Measurements from ENCODE around the gene OR51D1.
A peak's percentile ranks its signal among the peaks of the same experiment; 100 is the strongest.

OR51D1 gene, protein sequence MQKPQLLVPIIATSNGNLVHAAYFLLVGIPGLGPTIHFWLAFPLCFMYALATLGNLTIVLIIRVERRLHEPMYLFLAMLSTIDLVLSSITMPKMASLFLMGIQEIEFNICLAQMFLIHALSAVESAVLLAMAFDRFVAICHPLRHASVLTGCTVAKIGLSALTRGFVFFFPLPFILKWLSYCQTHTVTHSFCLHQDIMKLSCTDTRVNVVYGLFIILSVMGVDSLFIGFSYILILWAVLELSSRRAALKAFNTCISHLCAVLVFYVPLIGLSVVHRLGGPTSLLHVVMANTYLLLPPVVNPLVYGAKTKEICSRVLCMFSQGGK

DNA sequence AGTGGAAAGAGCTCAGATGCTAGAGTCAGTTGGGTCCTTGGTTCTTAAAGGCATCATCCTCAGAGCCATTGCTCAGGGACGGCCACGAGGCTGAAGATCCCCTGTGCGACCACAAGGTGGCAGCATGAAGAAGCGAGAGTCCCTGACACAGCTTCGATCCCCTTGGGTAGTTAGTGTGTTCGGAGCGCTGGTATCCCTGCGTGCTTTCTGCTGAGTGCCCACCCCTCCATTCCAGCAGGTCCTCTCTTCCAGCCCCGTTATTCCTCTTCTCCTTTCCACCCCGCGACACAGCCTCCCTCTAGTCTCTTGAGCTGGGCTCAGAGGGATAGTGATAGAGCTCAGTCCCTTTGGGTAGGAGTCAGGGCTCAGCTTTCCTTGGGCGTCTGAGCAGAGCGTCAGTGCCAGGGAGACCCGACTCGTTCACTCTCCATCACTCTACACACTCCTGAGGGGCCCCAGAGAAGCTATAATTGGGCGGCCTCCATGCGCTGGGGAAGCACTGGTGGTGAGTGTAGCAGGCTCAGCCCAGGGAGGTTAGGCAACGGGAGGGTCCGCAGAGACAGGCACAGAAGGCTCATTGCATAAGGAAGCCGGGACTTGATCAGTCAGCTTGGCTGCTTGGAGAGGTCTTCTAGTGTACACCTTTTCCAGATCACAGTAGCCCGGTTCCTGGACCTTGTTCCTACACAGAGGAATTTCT is at the start of gene OR51D1:
Gene OR51D1, plus strand, starts transcription at position 516 of the 700 bp plus-strand sequence. CDS start 2,314 bp downstream, outside the sequence.
- peak; percentile 50 for DNase-seq

- DNase-seq, result no peak
Observed at GRCh38 chr11:4589017-4589416, 48.3 kb upstream of the OR51D1 start.

- DNase-seq, result no peak
Observed at GRCh38 chr11:4593739-4594138, 43.5 kb upstream of the OR51D1 start, which contains the start of gene OR52I1. OR52I1 (plus strand) TSS chr11:4594039; CDS start chr11:4594039, 0 bp downstream.

GRCh38 chr11:4605057-4605456 is 32.2 kb upstream of the OR51D1 start:
- no peak for DNase-seq

DNA sequence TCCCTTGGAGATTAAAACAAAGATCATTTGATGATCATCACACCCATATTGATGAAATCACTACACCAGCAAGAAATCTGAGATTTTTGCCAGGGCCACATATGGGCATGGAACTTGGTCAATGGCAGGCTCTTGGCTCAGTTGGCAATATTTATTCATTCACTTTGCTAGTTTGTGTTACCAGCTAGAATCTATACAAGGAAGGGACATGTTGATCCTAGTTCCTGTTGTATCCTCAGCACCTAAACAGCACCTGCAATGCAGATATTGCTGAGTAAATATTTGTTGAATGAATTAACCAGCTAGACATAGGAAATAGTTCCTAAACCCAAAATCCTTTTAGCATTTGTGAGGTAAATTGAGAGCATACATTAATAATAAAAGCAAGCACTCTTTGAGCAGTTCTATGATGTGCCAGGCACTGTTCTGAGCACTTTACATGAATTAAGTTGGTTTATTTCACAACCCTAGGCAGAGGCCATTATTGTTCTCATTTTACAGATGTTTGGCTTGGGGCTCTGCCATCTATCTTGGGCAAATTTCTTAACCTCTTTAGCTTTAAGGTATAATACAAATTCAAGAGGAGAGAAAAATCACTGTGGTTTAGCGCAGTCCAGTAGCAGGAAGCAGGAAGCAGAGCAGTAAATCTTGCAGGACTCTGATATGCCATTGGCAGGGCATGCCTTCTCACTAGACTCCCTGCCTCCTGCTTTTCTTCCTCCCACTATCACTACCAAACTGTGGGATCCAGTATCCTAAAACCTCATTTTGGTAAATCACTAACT is 30.9 kb upstream of the OR51D1 start:
- no peak for DNase-seq

GRCh38 chr11:4607096-4607495 is 30.2 kb upstream of the OR51D1 start:
- no peak for DNase-seq

DNA sequence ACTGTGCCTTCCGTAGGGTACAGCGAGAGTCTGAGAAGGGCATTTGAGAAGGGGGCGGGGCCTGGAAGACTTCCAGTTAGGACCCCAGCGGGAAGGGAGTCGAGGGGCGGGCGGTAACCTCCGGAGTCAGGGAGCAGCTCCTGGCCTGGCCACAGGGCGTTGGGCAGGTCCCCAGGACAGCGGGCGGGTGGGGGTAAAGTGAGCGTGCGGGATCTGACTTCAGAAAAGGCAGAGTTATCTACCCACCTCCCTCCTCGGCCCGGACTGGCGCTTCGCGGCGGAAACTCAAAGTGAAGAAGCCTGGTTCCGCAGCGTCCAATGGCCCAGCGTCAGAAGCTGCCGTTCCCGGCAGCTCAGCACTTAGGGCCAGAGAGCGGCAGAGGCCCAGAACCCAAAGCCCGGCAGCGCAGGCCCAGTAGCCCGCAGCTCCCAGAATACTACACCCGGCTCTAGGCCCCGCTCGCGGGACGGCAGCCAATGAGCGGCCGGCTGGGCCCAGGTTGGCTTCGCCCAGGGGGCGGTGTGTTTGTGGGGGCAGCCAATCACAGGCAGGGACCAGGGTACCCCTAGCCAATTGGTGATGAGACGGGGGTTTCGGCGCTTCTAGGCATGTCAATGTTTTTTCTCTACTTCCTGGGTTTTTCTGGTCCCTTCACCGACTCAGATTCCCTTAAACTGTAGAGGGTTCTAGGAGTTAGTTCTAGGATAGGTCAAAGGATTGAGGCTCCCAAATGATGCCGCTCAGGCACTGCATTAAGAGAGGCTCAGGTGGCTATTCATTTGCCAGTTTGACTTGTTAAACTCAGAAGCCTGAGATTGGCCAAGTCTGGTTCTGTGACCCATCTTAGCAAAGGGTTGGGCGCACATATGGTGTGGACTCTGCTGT is 29.3 kb upstream of the OR51D1 start, which contains the start of gene TRIM68:
Gene TRIM68, minus strand, starts transcription at position 451 of the 886 bp plus-strand sequence. CDS start 2,727 bp downstream, outside the sequence.
- peak; percentile 74 for DNase-seq

DNA sequence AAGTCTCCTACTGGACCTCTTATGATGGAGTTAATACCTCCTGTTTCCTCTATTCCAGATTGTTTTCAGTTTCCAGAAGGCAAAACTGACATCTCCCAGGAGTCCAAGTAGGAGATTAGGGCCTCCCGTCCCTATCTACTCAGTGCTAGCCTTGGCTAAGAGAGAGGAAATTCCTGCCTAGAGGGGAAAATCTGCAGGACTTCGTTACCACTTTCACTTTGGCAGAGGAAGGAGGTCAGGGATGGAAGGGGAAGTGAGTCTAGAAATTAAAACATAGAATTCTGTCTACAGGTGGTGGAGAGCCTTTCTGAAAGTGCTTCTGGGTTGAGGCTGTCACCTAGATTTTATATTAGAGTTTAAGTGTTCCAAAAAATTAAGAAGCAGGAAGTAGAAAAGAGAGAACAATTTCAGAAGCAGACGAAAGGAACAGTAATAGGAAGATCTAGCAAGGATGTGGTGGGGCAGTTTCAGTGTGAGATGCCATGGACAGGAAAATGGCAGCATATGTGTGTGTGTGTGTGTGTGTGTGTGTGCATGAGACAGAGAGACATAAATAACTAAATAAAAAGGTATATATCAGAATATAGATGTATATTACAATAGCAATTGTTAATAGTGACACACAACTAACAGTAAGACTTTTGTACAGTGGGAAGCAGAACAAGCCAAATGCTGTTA is 26.9 kb upstream of the OR51D1 start:
- DNase-seq, result no peak

DNA sequence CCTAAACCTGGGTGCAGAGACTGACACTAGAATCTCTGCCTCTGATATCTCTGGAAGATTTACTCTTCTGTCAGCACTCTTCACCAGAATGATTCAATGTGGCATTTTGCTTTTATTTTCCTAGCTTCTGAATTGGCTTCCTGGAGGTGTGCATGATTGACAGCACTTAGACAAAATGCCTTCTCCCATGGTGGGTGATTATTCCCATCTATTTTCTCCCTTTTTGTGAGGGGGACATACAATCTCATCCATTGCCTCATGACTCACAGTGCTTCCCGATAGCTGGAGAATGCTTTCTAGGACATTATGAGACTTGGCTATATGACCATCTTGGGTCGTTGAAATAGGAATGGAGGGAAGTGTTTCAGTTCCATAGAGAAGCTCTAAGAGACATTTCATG is 25.3 kb upstream of the OR51D1 start:
- no peak for DNase-seq

- no peak for DNase-seq
Observed at GRCh38 chr11:4615856-4616444, 21.3 kb upstream of the OR51D1 start.

DNA sequence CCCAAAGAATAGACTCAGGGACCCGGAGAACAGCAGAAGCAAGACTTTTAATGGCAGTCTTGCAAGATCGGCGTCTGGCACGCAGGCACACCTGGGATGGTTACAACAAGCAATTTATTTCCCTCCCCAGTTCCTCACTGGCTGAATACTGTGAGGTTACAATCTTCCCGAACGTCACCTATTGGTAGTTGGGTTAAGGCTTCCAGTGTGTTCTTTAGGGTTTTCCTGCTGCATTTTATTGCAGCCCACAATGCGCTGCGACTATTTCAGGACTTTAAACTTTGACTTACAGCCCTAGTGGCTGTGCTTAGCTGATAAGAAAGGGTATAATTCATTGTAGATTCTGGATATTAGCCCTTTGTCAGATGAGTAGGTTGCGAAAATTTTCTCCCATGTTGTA is 17.8 kb upstream of the OR51D1 start:
- no peak for DNase-seq

DNA sequence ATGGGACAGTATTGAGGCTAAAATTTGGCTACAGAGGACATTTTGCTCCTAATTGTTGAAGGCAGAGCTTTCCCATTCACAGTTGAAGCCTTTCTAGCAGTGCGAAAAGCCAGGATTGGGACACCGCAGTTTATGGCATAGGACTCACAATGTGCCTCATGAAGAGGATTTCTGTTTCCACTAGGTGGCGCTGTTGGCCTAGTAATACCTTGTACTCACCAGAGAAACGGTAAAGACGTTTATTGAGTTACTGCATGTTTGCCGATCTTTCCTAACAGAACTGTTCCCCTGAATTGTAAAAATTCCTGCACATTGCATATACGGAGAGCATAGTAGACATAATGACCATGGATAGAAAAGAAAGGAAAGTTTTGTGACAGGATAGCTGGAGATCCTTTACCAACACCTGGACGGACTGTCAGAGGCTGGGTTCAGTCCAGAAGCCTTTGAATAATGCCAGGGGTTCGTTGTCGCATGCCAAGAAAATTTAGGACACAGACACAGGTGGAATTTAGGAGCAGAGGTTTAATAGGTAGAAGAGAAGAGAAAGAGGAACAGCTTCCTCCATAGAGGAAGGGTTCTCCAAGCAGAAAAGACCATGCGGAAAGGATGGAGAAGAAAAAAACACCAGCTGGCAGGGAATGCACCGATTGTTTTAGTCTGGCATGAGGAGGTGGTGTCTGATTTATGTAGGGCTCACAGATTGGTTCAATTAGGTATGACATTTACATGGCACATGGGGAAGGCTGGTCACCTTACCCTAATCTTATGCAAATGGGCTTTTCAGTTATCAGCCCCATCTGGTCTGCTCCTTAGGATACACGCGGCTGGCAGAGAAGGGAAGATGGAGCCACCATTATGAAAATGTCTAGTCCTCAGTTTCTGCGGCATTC is 10.8 kb upstream of the OR51D1 start:
- DNase-seq, result peak; percentile 48

DNA sequence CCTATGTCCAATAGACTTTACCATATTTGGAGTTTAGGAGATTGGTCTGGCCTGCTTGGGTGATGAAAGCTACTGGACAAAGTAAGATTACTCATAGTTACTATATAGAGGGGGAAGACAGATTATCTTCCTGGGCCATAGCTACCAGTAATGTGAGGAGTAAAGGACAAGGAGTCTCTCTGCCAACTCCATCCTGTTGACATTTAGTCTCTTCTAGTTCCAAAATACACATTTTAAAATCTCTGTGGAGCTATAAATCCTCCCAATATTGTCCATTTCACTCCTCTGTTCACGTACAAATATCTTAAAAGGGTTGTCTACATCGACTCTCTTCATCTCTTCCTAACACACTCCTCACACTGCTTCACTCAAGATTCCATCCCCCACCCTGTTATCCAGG is 1.1 kb upstream of the OR51D1 start:
- DNase-seq, result no peak

- no peak for DNase-seq
Observed at GRCh38 chr11:4637662-4638047, 378 bp downstream of the OR51D1 start.

DNA sequence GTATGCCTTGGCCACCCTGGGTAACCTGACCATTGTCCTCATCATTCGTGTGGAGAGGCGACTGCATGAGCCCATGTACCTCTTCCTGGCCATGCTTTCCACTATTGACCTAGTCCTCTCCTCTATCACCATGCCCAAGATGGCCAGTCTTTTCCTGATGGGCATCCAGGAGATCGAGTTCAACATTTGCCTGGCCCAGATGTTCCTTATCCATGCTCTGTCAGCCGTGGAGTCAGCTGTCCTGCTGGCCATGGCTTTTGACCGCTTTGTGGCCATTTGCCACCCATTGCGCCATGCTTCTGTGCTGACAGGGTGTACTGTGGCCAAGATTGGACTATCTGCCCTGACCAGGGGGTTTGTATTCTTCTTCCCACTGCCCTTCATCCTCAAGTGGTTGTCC is 2.7 kb downstream of the OR51D1 start:
- no peak for DNase-seq

DNA sequence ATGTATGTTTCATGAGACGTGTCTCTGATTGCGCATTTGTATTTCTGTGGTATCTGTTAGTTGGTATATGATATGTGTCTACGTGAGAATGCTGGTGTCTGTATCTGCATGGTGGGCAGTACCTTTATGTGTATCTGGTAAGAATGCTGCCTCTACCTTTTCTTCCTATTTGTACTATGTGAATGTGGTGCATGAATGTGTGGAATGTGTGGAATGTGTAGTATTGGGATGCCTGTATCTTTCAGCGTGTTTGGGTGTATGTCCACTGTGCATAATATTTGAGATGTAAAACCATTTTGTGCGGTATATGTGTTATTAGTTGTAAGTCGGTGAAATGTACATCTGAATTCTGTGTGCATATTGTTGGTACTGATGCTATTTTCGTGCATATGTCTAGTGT is 4.2 kb downstream of the OR51D1 start:
- DNase-seq, result no peak

DNA sequence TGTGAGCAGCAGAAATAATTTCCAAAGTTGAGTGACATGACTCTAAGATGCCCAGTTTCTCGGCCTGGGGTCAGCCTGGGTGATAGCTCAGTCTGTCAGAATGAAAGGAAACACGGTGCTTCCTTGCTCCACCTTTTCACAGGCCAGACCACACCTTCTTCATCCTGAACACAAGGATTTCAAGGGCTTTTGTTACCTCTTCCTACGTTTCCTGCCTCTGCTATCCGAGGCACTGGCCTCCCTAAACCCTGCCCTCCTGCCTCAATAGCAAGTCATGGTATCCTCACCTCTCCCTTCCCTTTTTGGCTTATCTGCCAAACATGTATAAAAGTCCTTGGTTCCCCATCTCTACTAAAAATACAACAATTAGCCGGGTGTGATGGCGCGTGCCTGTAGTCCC is 4.8 kb downstream of the OR51D1 start:
- no peak for DNase-seq

DNA sequence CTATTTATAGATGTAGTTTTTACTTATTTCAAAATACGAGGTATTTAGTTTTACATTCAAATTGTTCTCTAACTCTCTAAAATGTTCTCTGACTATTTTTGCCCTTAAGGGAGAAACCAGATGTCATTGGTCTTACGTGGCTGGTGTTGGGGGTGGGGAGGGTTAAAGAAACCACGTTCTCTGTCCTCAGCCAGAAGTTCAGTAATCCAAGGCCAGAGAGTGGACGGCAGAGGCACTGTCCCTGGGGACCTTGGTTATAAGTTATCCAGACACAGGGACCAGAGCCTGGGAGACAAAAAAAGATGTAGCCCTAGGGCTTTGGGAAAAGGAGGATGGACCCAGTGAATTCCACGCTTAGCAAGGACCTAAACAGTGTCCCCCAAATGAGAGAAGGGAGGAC is 5.8 kb downstream of the OR51D1 start:
- DNase-seq, result no peak

DNA sequence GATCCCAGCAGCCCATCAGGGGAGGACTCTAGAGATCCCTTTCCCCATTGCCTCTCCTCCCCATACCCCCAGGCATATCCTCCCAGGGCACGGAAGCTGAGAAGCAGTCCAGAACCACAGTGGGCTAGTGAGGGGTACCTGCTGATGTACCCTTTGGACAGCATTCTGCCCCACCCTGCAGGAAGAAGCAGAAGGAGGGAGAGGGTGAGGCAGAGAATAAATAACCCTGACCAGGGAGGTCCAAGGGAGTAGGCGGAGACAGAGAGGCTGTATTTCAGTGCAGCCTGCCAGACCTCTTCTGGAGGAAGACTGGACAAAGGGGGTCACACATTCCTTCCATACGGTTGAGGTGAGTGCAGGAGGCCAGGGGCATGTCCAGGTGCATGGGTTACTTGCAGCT is 6.4 kb downstream of the OR51D1 start, which contains the start of gene OR51E1:
Gene OR51E1, plus strand, starts transcription at position 301 of the 400 bp plus-strand sequence. CDS start 8,545 bp downstream, outside the sequence.
- no peak for DNase-seq

DNA sequence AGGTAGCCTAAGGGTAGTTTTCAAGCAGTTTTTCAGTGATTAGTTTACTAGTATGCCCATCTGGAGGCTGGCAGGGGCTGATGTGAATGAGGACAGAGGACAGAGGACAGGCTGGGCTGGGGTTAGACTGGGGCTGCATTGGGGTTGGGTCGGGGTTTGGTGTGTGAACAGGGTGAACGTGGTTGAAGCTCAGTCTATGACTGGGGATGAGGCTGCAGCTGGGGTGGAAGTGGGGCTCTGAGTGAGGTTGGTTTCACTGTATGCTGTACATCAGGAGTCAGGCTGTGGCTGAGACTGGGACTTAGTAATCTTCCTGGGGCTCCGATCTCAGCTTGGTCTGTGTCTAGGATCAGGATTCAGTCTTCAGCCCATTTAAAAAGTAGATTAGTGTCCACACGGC is 7.0 kb downstream of the OR51D1 start:
- no peak for DNase-seq
